ENCODE results near the gene SOBP. TPM values are rescaled to one million over a fixed set of nuclear protein-coding genes. Genes with fewer than 3 reads are reported as not detected.
"Not testable (repeated sequence)": the region's sequence is repeated elsewhere in the genome, so short reads cannot be mapped to it uniquely, and the experiment has no call there.

Gene SOBP
- total and polyA plus RNA-seq, 2 donors (not counting 3 experiments of a cell fraction or from before 2014, with no cell fraction given), result 0.35 to 6.6 TPM

DNA sequence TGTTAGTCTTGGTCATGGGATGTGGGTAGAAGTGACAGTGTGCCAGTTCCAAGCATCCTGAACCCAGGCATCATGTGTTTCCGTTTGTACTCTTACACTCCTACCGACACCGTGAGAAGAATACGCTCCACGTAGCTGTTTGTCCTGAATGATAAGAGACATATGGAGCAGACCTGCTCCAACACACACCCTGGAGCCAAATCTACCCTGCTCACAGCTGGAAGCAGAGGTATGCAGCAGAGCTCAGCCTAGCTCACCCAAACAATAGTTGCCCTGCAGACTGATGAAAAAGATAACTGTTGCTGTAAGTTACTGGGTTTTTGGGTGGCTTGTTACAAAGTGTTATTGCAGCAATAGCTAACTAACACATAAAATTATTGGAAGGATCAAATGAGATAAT, 16.3 kb upstream of the SOBP start:
- H3K4me3 ChIP-seq (replicated peaks in 1 of 3; ENCODE audit: insufficient read depth in 1 of 3, low read depth in 1 of 3, low read length in 3 of 3), result no peak overlapping the region
- CTCF ChIA-PET, result interaction anchor here (1.4 kb wide), 2 partner anchors 11 to 14 kb away, joined by 4 read pairs; partner anchors contain the start of gene PDSS2
- H4K20me1 ChIP-seq (replicated peaks; ENCODE audit: control insufficient read depth, extremely low read depth, insufficient read depth, low read length), result no peaks in the 10 kb centered on the region
- no peak overlapping the region for H3K4me2 ChIP-seq (ENCODE audit: insufficient read depth, low read length)
- FAIRE-seq (no peak), DNase-seq (ENCODE audit: low read depth, low spot score) (no peak)
- H3K9me3 ChIP-seq (replicated peaks; ENCODE audit: control insufficient read depth, insufficient read depth, low read length), result no peaks in the 10 kb centered on the region
- H3K36me3 ChIP-seq (ENCODE audit: control insufficient read depth in 2 of 2, extremely low read depth in 1 of 2, insufficient read depth in 2 of 2, low read length in 2 of 2), result no peaks in the 10 kb centered on the region
- POLR2A ChIA-PET, result no interaction called here
- no peak overlapping the region for H2AFZ ChIP-seq (ENCODE audit: low read depth, low read length)
- intact Hi-C loops (cut with micrococcal nuclease), result no loop called here
- no TSS peak for BruUV-seq (replicated peaks)
- dilution Hi-C loops (cut with MboI; ENCODE audit: extremely low pct_ligation_motif_present, low sequenced_read_pairs), result no loop called here
- H3K4me1 ChIP-seq (ENCODE audit: control insufficient read depth, extremely low read depth, insufficient read depth, low read length), result no peaks in the 10 kb centered on the region
- no peaks in the 10 kb centered on the region for H3K9me1 ChIP-seq (replicated peaks; ENCODE audit: control insufficient read depth, extremely low read depth, insufficient read depth, low read length)
- H3K27me3 ChIP-seq (ENCODE audit: control insufficient read depth in 2 of 2, insufficient read depth in 2 of 2, low read length in 2 of 2), result peaks cover 8% of the 10 kb centered on the region in 2 experiments
- TF ChIP-seq EZH2 (IDR thresholded peaks at IDR 0.05; ENCODE audit: borderline replicate concordance, low read depth, low read length, severe bottlenecking), result no peak
- TF ChIP-seq JUN (IDR thresholded peaks at IDR 0.05; ENCODE audit: borderline replicate concordance, insufficient read depth, insufficient read length, low read depth), result no peak
- no peak for TF ChIP-seq GATA2 (IDR thresholded peaks at IDR 0.05; ENCODE audit: insufficient read depth, insufficient read length, low read depth, low read length)
- no peak for TF ChIP-seq POLR2AphosphoS5 (IDR thresholded peaks at IDR 0.05; ENCODE audit: insufficient read depth, low read depth, low read length)
- no peak for TF ChIP-seq POLR2A (IDR thresholded peaks at IDR 0.05; ENCODE audit: low read depth, low read length)
- TF ChIP-seq, protein P1, sequence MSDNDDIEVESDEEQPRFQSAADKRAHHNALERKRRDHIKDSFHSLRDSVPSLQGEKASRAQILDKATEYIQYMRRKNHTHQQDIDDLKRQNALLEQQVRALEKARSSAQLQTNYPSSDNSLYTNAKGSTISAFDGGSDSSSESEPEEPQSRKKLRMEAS (IDR thresholded peaks at IDR 0.05; ENCODE audit: insufficient read depth, insufficient read length), result no peak
- no peak for TF ChIP-seq MYC (IDR thresholded peaks at IDR 0.05; ENCODE audit: low read depth, low read length)
- no peak for TF ChIP-seq FOS (IDR thresholded peaks at IDR 0.05; ENCODE audit: borderline replicate concordance, insufficient read depth, low read length)
- TF ChIP-seq, protein P2, sequence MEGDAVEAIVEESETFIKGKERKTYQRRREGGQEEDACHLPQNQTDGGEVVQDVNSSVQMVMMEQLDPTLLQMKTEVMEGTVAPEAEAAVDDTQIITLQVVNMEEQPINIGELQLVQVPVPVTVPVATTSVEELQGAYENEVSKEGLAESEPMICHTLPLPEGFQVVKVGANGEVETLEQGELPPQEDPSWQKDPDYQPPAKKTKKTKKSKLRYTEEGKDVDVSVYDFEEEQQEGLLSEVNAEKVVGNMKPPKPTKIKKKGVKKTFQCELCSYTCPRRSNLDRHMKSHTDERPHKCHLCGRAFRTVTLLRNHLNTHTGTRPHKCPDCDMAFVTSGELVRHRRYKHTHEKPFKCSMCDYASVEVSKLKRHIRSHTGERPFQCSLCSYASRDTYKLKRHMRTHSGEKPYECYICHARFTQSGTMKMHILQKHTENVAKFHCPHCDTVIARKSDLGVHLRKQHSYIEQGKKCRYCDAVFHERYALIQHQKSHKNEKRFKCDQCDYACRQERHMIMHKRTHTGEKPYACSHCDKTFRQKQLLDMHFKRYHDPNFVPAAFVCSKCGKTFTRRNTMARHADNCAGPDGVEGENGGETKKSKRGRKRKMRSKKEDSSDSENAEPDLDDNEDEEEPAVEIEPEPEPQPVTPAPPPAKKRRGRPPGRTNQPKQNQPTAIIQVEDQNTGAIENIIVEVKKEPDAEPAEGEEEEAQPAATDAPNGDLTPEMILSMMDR (IDR thresholded peaks at IDR 0.05; ENCODE audit: extremely low read depth in 1 of 2, insufficient read depth in 1 of 2, low read depth in 1 of 2, low read length in 2 of 2), result no peak
- H3K9ac ChIP-seq (replicated peaks; ENCODE audit: extremely low read depth, insufficient read depth, low read length), result no peak overlapping the region
- H3K79me2 ChIP-seq (ENCODE audit: control insufficient read depth, insufficient read depth, low read length), result no peaks in the 10 kb centered on the region
- no peak overlapping the region for H3K27ac ChIP-seq (ENCODE audit: insufficient read depth, low read depth, low read length)

DNA sequence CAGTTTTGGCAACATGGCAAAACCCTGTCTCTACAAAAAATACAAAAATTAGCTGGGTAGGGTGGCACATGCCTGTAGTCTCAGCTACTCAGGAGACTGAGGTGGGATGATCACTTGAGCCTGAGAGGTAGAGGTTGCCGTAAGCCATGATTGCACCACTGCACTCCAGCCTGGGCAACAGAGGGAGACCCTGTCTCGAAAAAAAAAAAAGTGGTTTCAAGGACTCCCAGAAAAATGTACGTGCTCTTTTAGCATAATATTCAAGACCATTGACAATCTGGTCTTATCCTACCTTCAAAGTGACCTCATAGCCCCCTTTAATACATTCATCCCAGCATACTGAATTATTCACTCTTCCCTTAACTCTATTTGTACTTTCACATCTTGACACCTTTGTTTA, 14.6 kb upstream of the SOBP start:
- dilution Hi-C loops (cut with MboI; ENCODE audit: extremely low pct_ligation_motif_present, low sequenced_read_pairs); H3K4me2 ChIP-seq (ENCODE audit: insufficient read depth, low read length); H3K4me3 ChIP-seq (replicated peaks in 1 of 3; ENCODE audit: insufficient read depth in 1 of 3, low read depth in 1 of 3, low read length in 3 of 3); H3K9me1 ChIP-seq (replicated peaks; ENCODE audit: control insufficient read depth, extremely low read depth, insufficient read depth, low read length); POLR2A ChIA-PET; intact Hi-C loops (cut with micrococcal nuclease); H3K79me2 ChIP-seq (ENCODE audit: control insufficient read depth, insufficient read depth, low read length); CTCF ChIA-PET; BruUV-seq (replicated peaks); FAIRE-seq; H2AFZ ChIP-seq (ENCODE audit: low read depth, low read length); DNase-seq (ENCODE audit: low read depth, low spot score); H3K27me3 ChIP-seq (ENCODE audit: control insufficient read depth in 2 of 2, insufficient read depth in 2 of 2, low read length in 2 of 2); H4K20me1 ChIP-seq (replicated peaks; ENCODE audit: control insufficient read depth, extremely low read depth, insufficient read depth, low read length); H3K4me1 ChIP-seq (ENCODE audit: control insufficient read depth, extremely low read depth, insufficient read depth, low read length); H3K9me3 ChIP-seq (replicated peaks; ENCODE audit: control insufficient read depth, insufficient read depth, low read length); H3K9ac ChIP-seq (replicated peaks; ENCODE audit: extremely low read depth, insufficient read depth, low read length); H3K27ac ChIP-seq (ENCODE audit: insufficient read depth, low read depth, low read length); H3K36me3 ChIP-seq (ENCODE audit: control insufficient read depth in 2 of 2, extremely low read depth in 1 of 2, insufficient read depth in 2 of 2, low read length in 2 of 2): not testable (repeated sequence)

DNA sequence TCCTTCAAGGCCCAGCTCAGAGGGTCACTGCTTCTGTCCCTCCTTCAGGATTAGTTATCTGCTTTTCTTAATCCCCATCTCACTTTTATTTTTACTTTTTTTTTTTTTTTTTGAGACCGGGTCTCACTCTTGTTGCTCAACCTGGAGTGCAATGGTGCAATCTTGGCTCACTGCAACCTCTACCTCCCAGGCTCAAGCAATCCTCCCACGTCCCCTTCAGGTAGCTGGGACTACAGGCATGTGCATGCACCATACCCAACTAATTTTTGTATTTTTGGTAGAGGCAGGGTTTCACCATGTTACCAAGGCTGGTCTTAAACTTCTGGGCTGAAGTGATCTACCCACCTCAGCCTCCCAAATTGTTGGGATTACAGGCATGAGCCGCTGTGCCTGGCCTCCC, 14.1 kb upstream of the SOBP start:
- H3K36me3 ChIP-seq (ENCODE audit: control insufficient read depth in 2 of 2, extremely low read depth in 1 of 2, insufficient read depth in 2 of 2, low read length in 2 of 2); H2AFZ ChIP-seq (ENCODE audit: low read depth, low read length); H3K4me2 ChIP-seq (ENCODE audit: insufficient read depth, low read length); H4K20me1 ChIP-seq (replicated peaks; ENCODE audit: control insufficient read depth, extremely low read depth, insufficient read depth, low read length); DNase-seq (ENCODE audit: low read depth, low spot score); CTCF ChIA-PET; H3K27ac ChIP-seq (ENCODE audit: insufficient read depth, low read depth, low read length); H3K27me3 ChIP-seq (ENCODE audit: control insufficient read depth in 2 of 2, insufficient read depth in 2 of 2, low read length in 2 of 2); H3K9me3 ChIP-seq (replicated peaks; ENCODE audit: control insufficient read depth, insufficient read depth, low read length); H3K79me2 ChIP-seq (ENCODE audit: control insufficient read depth, insufficient read depth, low read length); POLR2A ChIA-PET; BruUV-seq (replicated peaks); intact Hi-C loops (cut with micrococcal nuclease); FAIRE-seq; H3K9ac ChIP-seq (replicated peaks; ENCODE audit: extremely low read depth, insufficient read depth, low read length); H3K4me3 ChIP-seq (replicated peaks in 1 of 3; ENCODE audit: insufficient read depth in 1 of 3, low read depth in 1 of 3, low read length in 3 of 3); H3K4me1 ChIP-seq (ENCODE audit: control insufficient read depth, extremely low read depth, insufficient read depth, low read length); H3K9me1 ChIP-seq (replicated peaks; ENCODE audit: control insufficient read depth, extremely low read depth, insufficient read depth, low read length); dilution Hi-C loops (cut with MboI; ENCODE audit: extremely low pct_ligation_motif_present, low sequenced_read_pairs): not testable (repeated sequence)
